Measurements from ENCODE around the gene TRHDE.

- TF ChIP-seq TCF7L2 (IDR thresholded peaks at IDR 0.05; ENCODE audit: borderline replicate concordance, low read depth, low read length) (no peak), KLF16 (tag by site-specific recombination; IDR thresholded peaks at IDR 0.05) (no peak), CTCF (tag by site-specific recombination; IDR thresholded peaks at IDR 0.05) (no peak), ZNF510 (tag by site-specific recombination; IDR thresholded peaks at IDR 0.05; ENCODE audit: insufficient replicate concordance) (no peak), REST (tag by site-specific recombination; IDR thresholded peaks at IDR 0.05) (no peak), ZBTB8A (tag by site-specific recombination; IDR thresholded peaks at IDR 0.05) (no peak), BCL11A (tag by site-specific recombination; IDR thresholded peaks at IDR 0.05; ENCODE audit: low read depth) (no peak), ZNF248 (tag by site-specific recombination; IDR thresholded peaks at IDR 0.05) (no peak), ZNF26 (tag by site-specific recombination; IDR thresholded peaks at IDR 0.05) (no peak)
Observed at GRCh38 chr12:72234886-72235285, 37.3 kb upstream of the TRHDE start.
